T47D (cell line): Measurements from ENCODE around the gene ADK.
"Not testable (repeated sequence)": the region's sequence is repeated elsewhere in the genome, so short reads cannot be mapped to it uniquely, and the experiment has no call there.

Source experiments
- DNase-seq, 2 experiments: peaks; one replicate each; pipeline versions ENCODE4 v3.0.0 to v3.0.0-alpha.2; 2011 to 2012; ENCODE audit warnings: low read depth in 1 of 2, low spot score in 1 of 2
- JUND ChIP-seq: IDR thresholded peaks from 2 replicates; pipeline ENCODE4 v1.6.1; 2012; ENCODE audit warnings: low read depth
- in situ Hi-C: cut with HindIII; loops from 2 replicates; pipeline ENCODE4 v1.10.0; 2016; ENCODE audit warnings: low sequenced_read_pairs, low pct_unique_long_range_greater_than_20kb

Gene ADK

DNA sequence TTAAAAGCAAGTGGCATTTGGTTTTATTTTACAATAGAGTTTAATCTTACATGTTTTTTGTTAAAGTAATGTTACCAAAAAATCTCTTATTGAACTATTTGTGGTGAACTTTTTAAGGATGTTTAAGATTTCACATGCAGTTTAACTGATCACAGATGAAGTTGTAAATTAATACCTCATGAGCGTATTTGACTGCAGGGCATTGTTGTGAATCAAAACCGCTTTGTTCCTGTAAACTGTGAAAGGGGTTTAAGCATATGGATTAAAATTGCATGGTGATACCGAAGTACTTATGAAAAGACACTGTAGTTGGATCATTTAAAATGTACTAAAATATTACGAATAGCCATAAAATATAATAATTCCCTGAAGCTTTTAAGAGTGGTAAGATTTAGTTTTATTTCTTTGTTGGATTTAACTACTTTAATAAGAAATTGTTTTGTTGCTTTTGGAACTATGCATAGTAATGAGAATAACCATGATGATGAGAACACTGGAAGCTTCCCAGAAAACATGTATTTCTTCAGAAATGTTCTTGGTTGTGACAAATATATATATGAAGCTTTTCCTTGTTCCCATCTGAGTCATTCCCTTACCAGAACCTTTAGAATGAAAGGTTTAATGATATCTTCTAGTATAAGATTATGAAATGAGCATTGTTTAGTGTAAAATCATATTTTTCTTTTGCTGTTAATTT is 131.3 kb downstream of the ADK start:
- in situ Hi-C loops: no loop called here
- TF ChIP-seq JUND: no peak
- DNase-seq: no peak

DNA sequence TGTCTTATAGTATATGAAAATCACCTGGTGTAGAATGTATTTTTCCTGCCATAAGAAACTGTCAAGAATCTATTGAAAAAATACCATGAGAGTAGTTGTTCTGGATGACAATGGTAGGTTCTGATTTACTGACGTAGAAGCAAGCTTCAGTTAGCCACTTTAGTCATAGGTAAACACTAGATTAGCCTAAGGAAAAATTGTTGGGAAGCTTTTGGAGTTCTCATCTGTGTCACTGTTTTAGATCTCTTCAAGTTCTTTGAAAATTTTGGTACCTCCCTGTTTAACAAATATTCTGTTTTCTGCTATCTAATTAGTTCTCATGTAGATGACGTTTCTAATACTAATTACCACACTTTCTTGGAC is 131.8 kb downstream of the ADK start:
- no peak for TF ChIP-seq JUND
- in situ Hi-C loops: no loop called here
- peak in 1 of 2 experiments; percentile 52 for DNase-seq

DNA sequence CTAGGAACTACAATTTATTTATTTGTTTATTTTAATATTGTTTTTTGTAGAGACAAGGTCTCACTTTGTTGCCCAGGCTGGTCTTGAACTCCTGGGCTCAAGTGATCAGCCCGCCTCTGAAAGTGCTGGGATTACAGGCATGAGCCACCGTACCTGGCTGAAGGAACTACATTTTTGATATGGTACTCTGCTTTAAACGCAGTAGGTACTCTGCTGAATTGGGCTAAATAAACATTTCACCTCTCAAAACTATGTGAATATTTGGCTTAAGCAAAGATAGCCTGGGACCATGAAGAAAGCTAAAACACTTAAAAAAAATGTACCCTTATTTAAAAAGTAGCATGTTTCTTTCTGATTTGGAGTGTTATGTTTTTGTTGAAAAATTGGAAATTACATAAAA is 138.2 kb downstream of the ADK start:
- TF ChIP-seq JUND: no peak
- no peak for DNase-seq
- in situ Hi-C loops: no loop called here

DNA sequence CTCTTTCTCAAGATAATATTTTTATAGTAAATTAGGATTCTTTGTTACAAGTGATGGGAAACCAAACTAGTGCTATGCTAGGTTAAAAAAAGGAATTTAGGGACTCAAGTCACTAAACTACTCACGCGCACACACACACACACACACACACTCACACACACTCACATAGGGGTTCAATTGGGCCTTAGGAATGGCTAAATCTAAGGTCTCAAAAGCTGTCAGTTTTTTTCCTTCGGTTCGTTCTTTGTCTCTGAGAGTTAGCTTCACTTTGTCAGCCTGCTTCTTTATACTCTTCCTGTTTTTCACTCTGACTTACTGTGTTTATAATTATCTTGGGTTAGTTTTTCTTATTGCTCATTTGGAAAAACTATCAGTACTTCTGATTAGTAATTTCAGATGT is 138.9 kb downstream of the ADK start:
- DNase-seq: no peak
- no peak for TF ChIP-seq JUND
- in situ Hi-C loops: no loop called here

DNA sequence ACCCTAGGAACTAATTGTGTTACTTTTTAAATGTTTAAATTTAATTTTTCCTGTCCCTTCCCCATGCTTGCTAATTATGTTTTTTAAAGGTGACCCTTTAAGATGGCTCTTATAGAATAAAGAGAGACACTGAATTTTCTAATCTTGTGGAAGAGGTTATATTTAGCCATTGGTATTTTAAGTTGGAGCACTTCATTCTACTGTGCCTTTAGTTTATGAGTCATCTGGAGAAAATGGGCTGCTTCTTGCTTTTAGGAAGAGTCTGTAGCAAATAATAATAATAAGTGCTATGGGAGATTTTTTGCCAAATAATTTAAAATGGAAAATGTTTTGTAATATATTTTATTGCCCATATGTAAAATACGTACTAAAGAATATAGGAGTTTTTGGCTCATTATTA is 139.7 kb downstream of the ADK start:
- no peak for TF ChIP-seq JUND
- in situ Hi-C loops: no loop called here
- no peak for DNase-seq

DNA sequence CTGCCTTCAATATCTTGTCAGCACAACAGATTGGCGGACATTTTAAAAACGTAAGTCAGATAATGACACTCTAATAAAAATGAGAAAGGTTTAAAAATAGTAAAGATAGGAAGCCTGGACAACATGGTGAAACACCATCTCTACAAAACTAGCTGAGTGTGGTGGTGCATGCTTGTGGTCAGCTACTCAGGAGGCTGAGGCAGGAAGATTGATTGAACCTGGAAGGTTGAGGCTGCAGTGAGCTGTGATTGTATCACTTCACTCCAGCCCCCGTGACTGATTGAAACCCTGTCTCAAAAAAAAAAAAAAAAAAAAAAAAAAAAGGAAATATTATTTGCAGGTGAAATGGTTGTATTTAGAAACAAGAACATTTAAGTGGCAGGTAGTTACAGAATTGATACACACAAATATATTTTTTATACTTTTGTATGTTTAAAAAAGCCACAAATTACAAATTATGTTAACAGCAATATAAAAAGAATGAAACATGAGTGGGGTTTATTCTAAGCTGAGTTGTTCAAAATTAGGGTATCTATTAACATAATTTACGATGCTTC is 141.9 kb downstream of the ADK start:
- no peak for DNase-seq
- in situ Hi-C loops: no loop called here
- no peak for TF ChIP-seq JUND

DNA sequence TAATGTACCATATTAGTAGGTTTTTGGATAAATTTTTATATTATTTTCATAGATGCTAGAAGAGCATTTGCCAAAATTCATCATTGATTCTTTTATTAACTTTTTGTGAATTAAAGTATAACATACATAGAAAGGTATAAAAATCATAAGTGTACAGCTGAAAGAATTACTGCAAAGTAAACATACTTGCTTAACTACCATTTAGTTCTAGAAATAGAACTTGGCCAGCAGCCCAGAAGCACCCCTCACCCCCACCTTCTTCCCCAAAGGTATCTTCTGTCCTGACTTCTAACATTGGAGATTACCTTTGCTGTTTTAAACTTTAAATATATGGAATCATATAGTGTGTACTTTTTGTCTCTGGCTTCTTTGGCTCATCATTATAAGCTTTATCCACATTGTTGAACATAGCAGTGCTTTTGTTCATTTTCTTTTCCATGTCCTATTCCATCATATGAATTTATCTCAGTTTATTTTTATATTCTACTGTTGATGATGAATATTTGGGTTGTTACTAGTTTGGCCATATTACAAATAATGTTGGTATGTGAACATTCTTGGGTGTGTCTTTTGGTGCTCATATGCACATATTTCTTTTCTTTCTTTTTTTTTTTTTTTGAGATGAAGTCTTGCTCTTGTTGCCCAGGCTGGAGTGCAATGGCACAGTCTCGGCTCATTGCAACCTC is 142.8 kb downstream of the ADK start:
- no peak for DNase-seq
- in situ Hi-C loops: no loop called here
- TF ChIP-seq JUND: no peak

DNA sequence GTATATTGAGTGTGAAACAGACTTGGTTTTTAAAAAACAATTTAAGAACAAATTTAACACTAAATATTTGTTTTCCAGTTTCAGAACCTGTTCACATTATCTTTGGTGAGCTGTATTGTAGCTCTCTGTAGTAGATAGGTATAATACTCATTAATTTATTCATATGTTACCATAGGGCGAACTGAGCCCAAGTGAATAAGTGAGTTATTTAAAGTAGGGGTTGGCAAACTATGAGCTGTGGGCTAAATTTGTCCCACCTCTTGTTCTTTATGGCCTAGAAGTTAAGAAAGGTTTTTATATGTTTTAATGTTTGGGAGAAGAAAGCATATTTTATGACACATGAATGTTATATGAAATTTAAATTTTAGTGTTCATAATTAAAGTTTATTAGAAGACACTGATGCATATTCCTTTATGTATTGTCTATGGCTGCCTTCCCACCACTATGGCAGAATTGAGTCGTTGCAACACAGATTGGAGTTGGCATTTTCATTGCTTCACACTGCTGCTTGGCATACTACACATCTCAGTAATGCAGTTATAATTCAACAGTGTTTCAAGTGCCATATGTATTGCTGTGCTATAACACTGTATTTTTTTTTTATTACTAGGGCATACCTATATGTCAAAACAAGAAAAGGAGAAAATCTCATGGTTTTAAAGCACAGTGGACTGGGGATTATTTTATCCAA is 146.5 kb downstream of the ADK start:
- in situ Hi-C loops: no loop called here
- no peak for DNase-seq

DNA sequence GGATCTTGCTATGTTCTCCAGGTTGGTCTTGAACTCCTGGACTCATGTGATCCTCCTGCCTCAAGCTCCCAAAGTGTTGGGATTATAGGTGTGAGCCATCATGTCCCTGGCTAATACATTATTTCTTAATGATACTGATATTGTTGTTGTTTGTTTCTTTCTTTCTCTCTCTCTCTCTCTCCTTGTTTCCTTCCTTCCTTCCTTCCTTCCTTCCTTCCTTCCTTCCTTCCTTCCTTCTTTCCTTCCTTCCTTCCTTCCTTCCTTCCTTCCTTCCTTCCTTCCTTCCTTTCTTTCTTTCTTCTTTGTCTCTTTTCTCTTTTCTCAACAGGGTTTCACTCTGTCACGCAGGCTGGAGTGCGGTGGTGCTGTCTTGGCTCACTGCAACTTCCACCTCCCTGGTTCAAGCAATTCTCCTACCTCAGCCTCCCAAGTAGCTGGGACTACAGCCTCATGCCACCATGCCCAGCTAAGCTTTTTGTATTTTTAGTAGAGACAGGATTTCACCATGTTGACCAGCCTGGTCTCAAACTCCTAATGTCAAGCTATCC is 149.1 kb downstream of the ADK start:
- in situ Hi-C loops, DNase-seq: not testable (repeated sequence)

More for the DNA sequence above, 146.5 kb downstream of the ADK start:
- no peak for TF ChIP-seq JUND

DNA sequence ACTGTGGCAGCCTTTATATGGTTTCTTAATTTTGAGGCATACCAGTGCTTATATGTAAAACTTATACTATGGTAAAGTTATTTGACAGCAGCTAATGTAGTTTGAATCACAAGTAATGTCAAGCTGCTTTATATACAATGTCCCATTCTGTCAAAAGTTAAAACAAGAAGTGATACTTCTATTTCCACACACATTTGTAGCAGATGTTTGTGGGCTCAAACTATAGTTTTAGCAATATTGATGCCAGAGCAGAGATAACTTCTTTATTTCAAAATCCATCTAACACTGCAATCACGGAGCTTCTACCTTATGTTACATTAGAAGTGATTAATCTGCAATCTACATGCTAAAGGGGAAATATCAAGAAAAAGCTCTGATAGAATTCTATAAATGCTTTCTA is 149.6 kb downstream of the ADK start:
- DNase-seq: no peak
- in situ Hi-C loops: no loop called here
- TF ChIP-seq JUND: no peak

DNA sequence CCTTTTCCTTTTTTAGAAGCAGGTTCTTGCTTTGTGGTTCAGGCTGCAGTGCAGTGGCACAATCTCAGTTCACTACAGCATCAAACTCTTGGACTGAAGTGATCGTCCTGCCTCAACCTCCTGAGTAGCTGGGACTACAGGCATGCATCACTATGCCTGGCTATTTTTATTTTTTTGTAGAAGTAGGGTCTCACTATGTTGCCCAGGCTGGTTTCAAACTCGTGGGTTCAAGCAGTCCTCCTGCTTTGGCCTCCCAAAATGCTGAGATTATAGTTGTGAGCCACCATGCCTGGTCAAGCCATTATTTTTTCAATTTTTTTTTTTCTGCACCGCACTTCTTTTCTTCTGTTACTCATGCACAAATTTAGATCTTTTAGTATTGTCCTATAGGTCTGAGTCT is 154.7 kb downstream of the ADK start:
- in situ Hi-C loops: no loop called here
- no peak for DNase-seq
- TF ChIP-seq JUND: no peak

DNA sequence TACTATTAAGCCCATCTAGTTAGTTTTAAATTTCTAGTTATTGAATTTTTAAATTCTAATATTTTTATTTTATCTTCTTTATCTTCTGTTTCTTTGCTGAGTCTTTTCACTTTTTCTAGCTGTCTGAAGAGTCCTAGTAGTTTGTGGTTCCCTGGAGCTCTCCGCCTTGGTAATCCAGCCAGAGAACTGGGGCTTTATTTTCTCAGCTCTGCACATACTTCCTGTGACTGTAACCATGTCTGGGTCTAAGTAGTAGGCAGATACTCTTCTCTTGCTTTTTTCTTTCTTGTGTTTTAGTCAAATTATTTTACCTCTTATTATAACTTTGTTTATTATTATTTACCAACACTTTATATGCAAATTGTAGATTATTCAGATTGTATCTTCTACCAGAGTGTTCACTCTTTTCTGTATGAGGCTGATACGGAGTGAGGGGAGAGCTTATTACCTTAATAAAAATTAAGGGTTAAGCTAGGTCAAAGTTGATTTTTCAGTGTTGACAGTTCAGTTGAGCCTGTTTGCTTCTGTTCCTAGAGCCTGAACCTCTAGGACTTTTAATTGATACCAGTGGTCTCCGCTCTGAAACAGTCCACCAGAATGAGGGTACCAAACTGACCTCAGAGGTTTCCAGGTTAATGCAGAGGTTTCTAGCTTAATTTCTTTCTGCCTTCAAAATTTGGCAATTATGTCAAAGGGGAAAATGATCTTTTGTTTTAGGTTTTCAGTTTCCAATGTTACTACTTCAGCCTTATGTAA is 155.4 kb downstream of the ADK start:
- in situ Hi-C loops: no loop called here
- TF ChIP-seq JUND: no peak
- no peak for DNase-seq
